H9 (cell line): Measurements from ENCODE around the gene ARHGAP25. TPM values are rescaled to one million over a fixed set of nuclear protein-coding genes. Genes with fewer than 3 reads are reported as not detected.

Source experiments
- DNase-seq: peaks from one replicate; pipeline ENCODE4 v3.0.0-alpha.2; 2017
- H2AFZ ChIP-seq: one replicate; pipeline ENCODE4 v1.6.1; 2013; ENCODE audit warnings: mild to moderate bottlenecking, low read length, control low read depth, moderate library complexity
- H2AK5ac ChIP-seq: 2 replicates; pipeline ENCODE4 v1.6.1; 2013; ENCODE audit warnings: low read length, control low read depth, mixed read lengths; ENCODE audit not compliant: insufficient read length
- H2BK120ac ChIP-seq: one replicate; pipeline ENCODE4 v1.6.1; 2013; ENCODE audit warnings: low read depth, mild to moderate bottlenecking, low read length, control low read depth, inconsistent platforms; ENCODE audit not compliant: poor library complexity, severe bottlenecking
- H2BK12ac ChIP-seq: 2 replicates; pipeline ENCODE4 v1.6.1; 2013; ENCODE audit warnings: low read length, control low read depth, mixed read lengths, low read depth; ENCODE audit not compliant: insufficient read length
- H2BK15ac ChIP-seq: 2 replicates; pipeline ENCODE4 v1.6.1; 2013; ENCODE audit warnings: low read depth, low read length, control low read depth
- H2BK20ac ChIP-seq: one replicate; pipeline ENCODE4 v1.6.1; 2013; ENCODE audit warnings: low read depth, mild to moderate bottlenecking, low read length, control low read depth, inconsistent platforms; ENCODE audit not compliant: poor library complexity, severe bottlenecking
- H2BK5ac ChIP-seq: 2 replicates; pipeline ENCODE4 v1.6.1; 2013; ENCODE audit warnings: low read length, control low read depth, mixed read lengths; ENCODE audit not compliant: insufficient read length
- H3K14ac ChIP-seq: 2 replicates; pipeline ENCODE4 v1.6.1; 2013; ENCODE audit warnings: low read length, control low read depth; ENCODE audit not compliant: insufficient read depth
- H3K18ac ChIP-seq: 2 replicates; pipeline ENCODE4 v1.6.1; 2013; ENCODE audit warnings: low read depth, mild to moderate bottlenecking, mixed read lengths, low read length, control low read depth; ENCODE audit not compliant: insufficient read length
- H3K23ac ChIP-seq: 2 replicates; pipeline ENCODE4 v1.6.1; 2013; ENCODE audit warnings: low read length, control low read depth, mixed read lengths, low read depth; ENCODE audit not compliant: insufficient read length
- H3K23me2 ChIP-seq: 2 replicates; pipeline ENCODE4 v1.6.1; 2013; ENCODE audit warnings: low read depth, mild to moderate bottlenecking, mixed read lengths, low read length, control low read depth; ENCODE audit not compliant: insufficient read length, poor library complexity, severe bottlenecking
- H3K27ac ChIP-seq: 2 replicates; pipeline ENCODE4 v1.5.1; 2013; ENCODE audit warnings: low read length, control low read depth, mixed read lengths, low read depth; ENCODE audit not compliant: insufficient read length
- H3K27me3 ChIP-seq: 2 replicates; pipeline ENCODE4 v1.6.1; 2013; ENCODE audit warnings: low read length, control low read depth, inconsistent platforms; ENCODE audit not compliant: insufficient read depth
- H3K4ac ChIP-seq: 2 replicates; pipeline ENCODE4 v1.6.1; 2013; ENCODE audit warnings: low read depth, mild to moderate bottlenecking, control low read depth, inconsistent platforms, low read length, moderate library complexity
- H3K4me1 ChIP-seq: 2 replicates; pipeline ENCODE4 v1.6.1; 2013; ENCODE audit warnings: low read length, control low read depth, inconsistent platforms; ENCODE audit not compliant: insufficient read depth
- H3K4me2 ChIP-seq: 2 replicates; pipeline ENCODE4 v1.6.1; 2013; ENCODE audit warnings: low read length, control low read depth, mixed read lengths; ENCODE audit not compliant: insufficient read length, insufficient read depth
- H3K56ac ChIP-seq: 2 replicates; pipeline ENCODE4 v1.6.1; 2013; ENCODE audit warnings: low read depth, mild to moderate bottlenecking, mixed read lengths, low read length, control low read depth; ENCODE audit not compliant: insufficient read length
- H3K79me1 ChIP-seq: 2 replicates; pipeline ENCODE4 v1.6.1; 2013; ENCODE audit warnings: low read depth, mild to moderate bottlenecking, moderate library complexity, low read length, control low read depth, inconsistent platforms; ENCODE audit not compliant: insufficient read depth, poor library complexity, severe bottlenecking
- H3K79me2 ChIP-seq: 2 replicates; pipeline ENCODE4 v1.6.1; 2013; ENCODE audit warnings: low read length, control low read depth, inconsistent platforms; ENCODE audit not compliant: insufficient read depth
- H3K9ac ChIP-seq: 2 replicates; pipeline ENCODE4 v1.6.1; 2013; ENCODE audit warnings: low read length, control low read depth, mixed read lengths; ENCODE audit not compliant: insufficient read length; ENCODE audit errors: extremely low read depth
- H3K9me3 ChIP-seq: one replicate; pipeline ENCODE4 v1.6.1; 2013; ENCODE audit warnings: low read depth, low read length, inconsistent platforms; ENCODE audit not compliant: control insufficient read depth
- H3T11ph ChIP-seq: one replicate; pipeline ENCODE4 v1.6.1; 2013; ENCODE audit warnings: mild to moderate bottlenecking, low read length, control low read depth, inconsistent platforms
- H4K20me1 ChIP-seq: one replicate; pipeline ENCODE4 v1.6.1; 2013; ENCODE audit not compliant: control insufficient read depth, insufficient read length, insufficient read depth
- H4K5ac ChIP-seq: 2 replicates; pipeline ENCODE4 v1.6.1; 2013; ENCODE audit warnings: low read depth, mild to moderate bottlenecking, mixed read lengths, low read length, control low read depth; ENCODE audit not compliant: insufficient read length
- H4K8ac ChIP-seq: replicated peaks from 2 replicates; pipeline ENCODE4 v1.6.1; 2013; ENCODE audit warnings: low read length, control low read depth, mixed read lengths, low read depth; ENCODE audit not compliant: insufficient read length
- H4K91ac ChIP-seq: 2 replicates; pipeline ENCODE4 v1.6.1; 2013; ENCODE audit warnings: low read depth, mild to moderate bottlenecking, moderate library complexity, mixed read lengths, low read length, control low read depth; ENCODE audit not compliant: insufficient read length
- H3K27ac Mint-ChIP-seq, 3 experiments: 2 replicates in 2 of 3; 3 replicates in 1 of 3; pipeline ENCODE4 v1.8.0; 2020 to 2021; ENCODE audit warnings: mixed read lengths in 3 of 3, mild to moderate bottlenecking in 1 of 3, moderate library complexity in 1 of 3
- H3K27me3 Mint-ChIP-seq: 2 replicates; pipeline ENCODE4 v1.8.0; 2021; ENCODE audit warnings: low read depth, mild to moderate bottlenecking, moderate library complexity, mixed read lengths
- H3K36me3 Mint-ChIP-seq, 3 experiments: 2 replicates in 2 of 3; 3 replicates in 1 of 3; pipeline ENCODE4 v1.8.0; 2020 to 2021; ENCODE audit warnings: low read depth in 3 of 3, mixed read lengths in 3 of 3; ENCODE audit not compliant: insufficient read depth in 1 of 3
- H3K4me1 Mint-ChIP-seq, 2 experiments: 2 replicates each; pipeline ENCODE4 v1.8.0; 2020; ENCODE audit warnings: mixed read lengths in 2 of 2
- H3K4me3 Mint-ChIP-seq, 2 experiments: 2 replicates in 1 of 2; 3 replicates in 1 of 2; pipeline ENCODE4 v1.8.0; 2020 to 2021; ENCODE audit warnings: mild to moderate bottlenecking in 2 of 2, mixed read lengths in 2 of 2, moderate library complexity in 1 of 2
- H3K9me3 Mint-ChIP-seq, 2 experiments: 2 replicates in 1 of 2; 3 replicates in 1 of 2; pipeline ENCODE4 v1.8.0; 2020; ENCODE audit warnings: mild to moderate bottlenecking in 2 of 2, mixed read lengths in 2 of 2, moderate library complexity in 1 of 2
- CTCF ChIP-seq: fragments of 200-600 bp; sonication (generic); conservative IDR thresholded peaks from 3 replicates; pipeline ENCODE4 v1.8.0; 2021; ENCODE audit warnings: antibody characterized with exemption, mild to moderate bottlenecking
- WGBS: extraction: QIAGEN DNeasy Blood & Tissue Kit; methylation state at CpG from one replicate; pipeline ENCODE4 v1.1.7; 2013; ENCODE audit warnings: missing lambda C conversion rate, low lambda C conversion rate, mixed read lengths; ENCODE audit not compliant: insufficient read length; ENCODE audit errors: extremely low coverage; 5-methylcytosine and 5-hydroxymethylcytosine counted together
- total RNA-seq: library from RNA; stranded (reverse); gene quantifications from 2 replicates; pipeline ENCODE4 v1.2.1, GENCODE V29; 2021

Gene ARHGAP25
- total RNA-seq, 1 experiment from 2014 or later = 1.3 TPM

GRCh38 chr2:68716604-68717304 lies 17.9 kb upstream of the ARHGAP25 start:
- Mint-ChIP-seq H3K27me3 (no peaks in the 10 kb centered on the region), H3K9me3 (no peaks in the 10 kb centered on the region; a peak in 1 of 5 replicates), H3K36me3 (no peaks in the 10 kb centered on the region)

More at GRCh38 chr2:68716604-68717304, 17.9 kb upstream of the ARHGAP25 start:
- no peak overlapping the region for H4K91ac ChIP-seq
- H3K79me2 ChIP-seq = no peaks in the 10 kb centered on the region
- Mint-ChIP-seq H3K4me1 (peaks cover 4 to 6% of the 10 kb centered on the region in 2 experiments; a peak in 3 of 4 replicates), H3K27ac (no peak overlapping the region), H3K4me3 (no peak overlapping the region)
- no peaks in the 10 kb centered on the region for H3K9me3 ChIP-seq
- no peak overlapping the region for H2BK15ac ChIP-seq
- no CpG with 5 or more reads among the region's 8 CpGs for WGBS
- H2BK120ac ChIP-seq = no peak overlapping the region
- no peak for DNase-seq
- H3K4ac ChIP-seq = no peak overlapping the region
- H3K27ac ChIP-seq = no peak overlapping the region
- no peaks in the 10 kb centered on the region for H4K20me1 ChIP-seq
- H3K56ac ChIP-seq = no peak overlapping the region
- H3T11ph ChIP-seq = no peak overlapping the region
- H2BK12ac ChIP-seq = no peak overlapping the region
- H3K23ac ChIP-seq = no peak overlapping the region
- TF ChIP-seq CTCF = no peak
- H3K14ac ChIP-seq = no peak overlapping the region
- H4K8ac ChIP-seq = no peak overlapping the region
- no peak overlapping the region for H3K9ac ChIP-seq
- H2BK5ac ChIP-seq = no peak overlapping the region
- H3K4me2 ChIP-seq = no peak overlapping the region
- H2AK5ac ChIP-seq = no peak overlapping the region
- no peak overlapping the region for H4K5ac ChIP-seq
- no peak overlapping the region for H3K18ac ChIP-seq
- H2BK20ac ChIP-seq = no peak overlapping the region
- no peaks in the 10 kb centered on the region for H3K27me3 ChIP-seq
- peaks cover 3% of the 10 kb centered on the region; the same call in 1 of the 2 replicates for H3K4me1 ChIP-seq
- no peaks in the 10 kb centered on the region for H3K23me2 ChIP-seq
- H2AFZ ChIP-seq = no peak overlapping the region
- no peaks in the 10 kb centered on the region for H3K79me1 ChIP-seq
